ES-I3 (cell line): ENCODE results near the gene DRAM2.

Source experiments
- H3K36me3 ChIP-seq: 2 replicates; pipeline ENCODE4 v1.6.1; 2013; ENCODE audit warnings: mild to moderate bottlenecking, low read length, control low read depth, moderate library complexity; ENCODE audit not compliant: insufficient read depth
- H3K4me1 ChIP-seq: 2 replicates; pipeline ENCODE4 v1.6.1; 2013; ENCODE audit warnings: mild to moderate bottlenecking, control low read depth, low read length; ENCODE audit not compliant: insufficient read depth
- H3K9ac ChIP-seq: 2 replicates; pipeline ENCODE4 v1.6.1; 2013; ENCODE audit warnings: low read depth, mild to moderate bottlenecking, low read length, moderate library complexity
- H3K9me3 ChIP-seq: 2 replicates; pipeline ENCODE4 v1.6.1; 2013; ENCODE audit warnings: mild to moderate bottlenecking, low read length, moderate library complexity; ENCODE audit not compliant: control insufficient read depth, insufficient read depth

Gene DRAM2

DNA sequence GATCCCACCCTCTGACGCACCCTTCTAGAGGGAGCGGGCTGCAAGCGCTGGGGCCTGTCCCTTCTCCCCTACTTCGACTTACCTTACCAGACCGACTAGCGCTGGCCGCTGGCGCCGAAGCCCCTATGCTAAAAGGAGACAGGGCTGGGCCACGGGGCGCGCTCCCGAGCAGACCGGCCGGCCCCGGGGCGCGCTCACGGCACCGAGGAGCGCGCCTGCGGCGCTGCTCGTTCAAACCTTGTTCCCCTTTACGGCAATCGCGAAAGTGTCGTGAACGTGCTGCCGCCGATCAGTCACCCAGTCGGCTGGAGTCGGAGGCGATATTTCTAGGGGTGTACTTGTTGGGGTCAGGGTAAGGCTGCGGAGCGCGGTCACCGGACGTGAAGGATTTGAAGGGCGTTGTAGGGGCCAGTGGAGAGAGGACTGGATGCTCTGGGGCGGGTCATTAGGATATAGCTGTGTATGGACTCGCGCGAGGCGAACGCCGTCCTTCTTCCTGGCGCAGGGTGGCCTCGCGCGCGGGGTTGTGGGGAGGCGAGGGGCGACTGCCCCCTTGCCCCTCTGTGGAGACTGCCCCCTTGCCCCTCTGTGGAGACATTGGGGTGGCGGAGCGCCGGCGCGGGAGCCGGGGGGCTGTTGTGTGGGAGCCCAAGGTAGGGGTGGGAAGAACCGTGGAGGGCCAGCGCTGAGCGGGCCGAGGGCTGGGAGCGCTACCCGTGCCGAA is at the start of gene DRAM2, which contains the start of gene CEPT1:
TSS of gene DRAM2 (minus strand) at position 138 of the 724 bp plus-strand sequence. CDS start 8,539 bp downstream, outside the sequence.
TSS of gene CEPT1 (plus strand) at position 268 of the 724 bp plus-strand sequence. CDS start 7,492 bp downstream, outside the sequence.
- Histone ChIP-seq H3K4me1 (peaks cover 15% of the 10 kb centered on the region; the same call in 1 of the 2 replicates), H3K9ac (peak within 1 kb of the TSS; percentile 78), H3K9me3 (no peaks in the 10 kb centered on the region), H3K36me3 (peaks cover 6% of the 10 kb centered on the region)

DNA sequence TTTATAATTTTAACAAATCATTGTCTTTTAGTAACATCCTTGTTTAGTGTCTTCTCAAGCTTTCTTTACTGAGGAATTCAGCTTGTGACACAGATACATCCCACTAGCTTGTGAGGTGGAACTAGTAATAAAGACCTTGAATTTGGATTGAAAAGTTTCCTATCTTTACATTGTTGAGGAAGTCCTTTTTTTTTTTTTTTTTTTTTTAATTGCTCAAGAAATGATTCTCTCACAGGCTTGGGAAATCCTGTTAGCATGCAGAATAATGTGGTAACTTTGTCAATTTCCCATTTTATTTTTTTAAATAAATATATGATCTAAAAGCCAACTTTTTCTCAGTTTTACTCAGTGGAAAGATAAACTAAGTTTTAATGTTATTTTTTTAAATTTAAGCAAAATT is 44.8 kb upstream of the DRAM2 start:
- H3K9ac ChIP-seq = no peak overlapping the region
- no peaks in the 10 kb centered on the region for H3K9me3 ChIP-seq
- H3K36me3 ChIP-seq = peaks cover 14% of the 10 kb centered on the region
- no peaks in the 10 kb centered on the region for H3K4me1 ChIP-seq

GRCh38 chr1:111183308-111184069 is 43.6 kb upstream of the DRAM2 start:
- H3K9ac ChIP-seq = no peak overlapping the region
- H3K9me3 ChIP-seq = no peaks in the 10 kb centered on the region
- H3K4me1 ChIP-seq = no peaks in the 10 kb centered on the region
- peaks cover 11% of the 10 kb centered on the region for H3K36me3 ChIP-seq

- H3K9ac ChIP-seq = no peak overlapping the region
- H3K36me3 ChIP-seq = peaks cover 5% of the 10 kb centered on the region; the same call in 1 of the 2 replicates
- H3K4me1 ChIP-seq = no peaks in the 10 kb centered on the region
- no peaks in the 10 kb centered on the region for H3K9me3 ChIP-seq
Measured at GRCh38 chr1:111182052-111182451, 42.2 kb upstream of the DRAM2 start.

DNA sequence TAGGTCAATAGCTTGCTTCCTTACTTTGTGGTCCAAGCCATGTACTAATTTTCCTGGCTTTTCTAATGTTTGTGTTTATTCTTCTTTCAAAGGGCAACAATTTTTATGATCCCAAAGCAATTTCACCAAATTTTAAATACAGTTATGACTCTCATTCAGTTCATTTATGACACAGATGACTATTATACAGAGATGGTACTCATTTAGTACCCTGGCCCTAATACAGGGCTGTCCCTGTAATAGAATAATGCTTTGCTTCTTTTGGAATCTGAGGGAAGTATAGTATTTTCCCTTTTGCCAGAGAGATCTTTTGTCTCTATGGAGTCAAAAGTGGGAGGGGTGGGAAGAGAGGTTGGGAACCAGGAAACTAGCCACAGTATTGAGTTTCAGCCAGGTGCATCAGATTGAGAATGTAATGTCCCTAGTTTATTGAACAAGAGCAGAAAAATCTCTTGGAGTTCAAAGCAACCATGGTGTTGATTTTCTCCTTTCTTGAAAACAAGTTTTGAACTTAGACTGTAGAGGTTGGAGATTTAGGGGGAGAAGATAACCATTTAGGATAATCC is 40.2 kb upstream of the DRAM2 start:
- Histone ChIP-seq H3K4me1 (no peaks in the 10 kb centered on the region), H3K9ac (no peak overlapping the region), H3K9me3 (no peaks in the 10 kb centered on the region), H3K36me3 (peaks cover 5% of the 10 kb centered on the region)

DNA sequence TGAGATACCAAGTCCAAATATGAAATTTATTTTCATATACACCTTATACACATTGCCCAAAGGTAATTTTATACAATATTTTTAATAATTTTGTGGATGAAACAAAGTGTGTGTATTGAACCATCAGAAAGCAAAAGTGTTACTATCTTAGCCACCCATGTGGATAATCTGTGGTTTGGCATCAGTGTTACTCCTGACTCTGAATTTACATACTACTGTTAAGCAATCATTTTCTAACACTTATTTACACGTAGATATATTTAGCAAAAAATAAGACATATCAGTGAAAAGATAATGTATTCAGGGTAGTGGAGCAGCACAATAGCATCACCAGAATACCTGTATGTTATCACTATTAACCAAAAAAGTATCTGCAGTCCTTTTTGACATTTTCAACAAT is 36.8 kb upstream of the DRAM2 start:
- H3K9me3 ChIP-seq = no peaks in the 10 kb centered on the region
- peaks cover 3% of the 10 kb centered on the region for H3K36me3 ChIP-seq
- no peak overlapping the region for H3K9ac ChIP-seq
- no peaks in the 10 kb centered on the region for H3K4me1 ChIP-seq

DNA sequence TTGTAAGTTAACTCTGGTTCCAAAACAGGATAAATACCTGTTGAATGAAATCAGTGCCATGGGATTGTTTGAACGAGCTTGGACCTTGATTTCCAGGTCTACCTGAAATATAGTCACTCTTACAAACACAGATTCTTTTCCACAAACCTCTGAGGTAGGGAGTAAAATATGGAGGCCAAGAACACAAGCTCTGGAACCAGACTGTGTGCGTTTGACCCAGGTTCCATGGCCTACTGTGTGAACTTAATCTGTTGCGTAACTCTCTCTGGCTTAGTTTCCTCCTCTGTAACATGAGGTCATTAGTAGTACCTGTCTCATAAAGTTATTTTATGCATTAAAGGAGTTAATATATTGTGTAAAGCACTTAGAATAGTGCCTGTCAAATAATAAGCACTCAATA is 35.5 kb upstream of the DRAM2 start:
- Histone ChIP-seq H3K9ac (no peak overlapping the region), H3K36me3 (peaks cover 3% of the 10 kb centered on the region), H3K9me3 (no peaks in the 10 kb centered on the region), H3K4me1 (no peaks in the 10 kb centered on the region)

DNA sequence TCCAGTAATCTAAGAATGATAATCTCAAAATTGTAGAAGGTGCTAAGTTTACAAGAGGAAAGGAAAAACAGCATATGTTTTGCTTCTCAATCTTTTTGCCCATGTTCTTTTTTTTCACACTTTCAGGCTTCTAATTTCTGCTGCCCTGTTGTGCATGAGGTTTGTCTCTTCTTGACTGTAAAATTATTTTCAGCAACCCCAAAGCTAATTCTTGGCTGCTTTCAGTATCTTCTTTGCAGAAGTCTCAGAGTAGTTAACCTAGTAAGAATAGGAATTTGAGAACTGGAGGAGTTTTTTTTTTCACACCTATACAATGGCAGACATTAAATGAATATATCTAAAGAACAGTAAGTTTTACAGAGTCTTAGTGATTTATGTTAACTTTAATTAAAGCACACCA is 34.2 kb upstream of the DRAM2 start:
- Histone ChIP-seq H3K36me3 (peaks cover 3% of the 10 kb centered on the region), H3K4me1 (no peaks in the 10 kb centered on the region), H3K9me3 (no peaks in the 10 kb centered on the region), H3K9ac (no peak overlapping the region)

GRCh38 chr1:111172463-111172862 is 32.6 kb upstream of the DRAM2 start:
- Histone ChIP-seq H3K36me3 (peaks cover 3% of the 10 kb centered on the region), H3K4me1 (no peaks in the 10 kb centered on the region), H3K9me3 (no peaks in the 10 kb centered on the region), H3K9ac (no peak overlapping the region)

DNA sequence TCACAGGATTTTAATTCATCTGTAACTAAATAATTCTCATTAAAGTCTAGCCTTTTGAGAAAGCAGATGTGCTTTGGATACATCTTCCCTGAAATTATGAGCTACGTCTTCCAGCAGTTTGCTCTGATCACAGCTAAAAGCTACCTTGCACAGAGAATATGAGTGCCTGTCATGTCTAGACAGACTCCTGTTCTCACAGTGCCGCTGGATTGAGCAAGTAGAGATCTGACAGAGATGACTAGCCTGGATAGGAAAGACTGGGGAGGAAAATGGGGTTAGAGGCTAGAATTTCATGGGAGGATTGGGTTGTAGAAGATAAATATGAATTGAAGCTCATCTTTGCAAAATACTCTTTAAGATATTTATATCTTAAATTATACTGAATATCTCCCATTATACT is 24.3 kb upstream of the DRAM2 start:
- H3K4me1 ChIP-seq = no peaks in the 10 kb centered on the region
- no peak overlapping the region for H3K9ac ChIP-seq
- H3K36me3 ChIP-seq = peaks cover 8% of the 10 kb centered on the region; the same call in 1 of the 2 replicates
- no peaks in the 10 kb centered on the region for H3K9me3 ChIP-seq

DNA sequence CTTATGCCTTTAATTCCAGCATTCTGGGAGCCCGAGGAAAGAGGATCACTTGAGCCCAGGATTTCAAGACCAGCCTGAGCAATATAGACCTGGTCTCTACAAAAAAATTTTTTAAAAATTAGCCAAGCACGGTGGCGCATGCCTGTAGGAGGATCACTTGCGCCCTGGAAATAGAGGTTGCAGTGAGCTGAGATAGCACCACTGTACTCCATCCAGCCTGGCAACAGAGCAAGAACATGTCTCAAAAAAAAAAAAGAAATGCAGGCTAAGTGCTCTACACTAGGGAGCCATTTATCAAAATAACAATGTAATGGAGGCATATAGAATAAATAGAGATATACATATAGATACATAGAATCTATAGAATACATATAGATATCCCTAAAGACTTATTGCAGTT is 23.5 kb upstream of the DRAM2 start:
- H3K9ac ChIP-seq = no peak overlapping the region
- peaks cover 8% of the 10 kb centered on the region; the same call in 1 of the 2 replicates for H3K36me3 ChIP-seq
- H3K4me1 ChIP-seq = no peaks in the 10 kb centered on the region
- H3K9me3 ChIP-seq = no peaks in the 10 kb centered on the region

GRCh38 chr1:111162488-111162880 is 22.6 kb upstream of the DRAM2 start:
- Histone ChIP-seq H3K4me1 (no peaks in the 10 kb centered on the region), H3K9me3 (no peaks in the 10 kb centered on the region), H3K9ac (no peak overlapping the region), H3K36me3 (peaks cover 8% of the 10 kb centered on the region; the same call in 1 of the 2 replicates)

DNA sequence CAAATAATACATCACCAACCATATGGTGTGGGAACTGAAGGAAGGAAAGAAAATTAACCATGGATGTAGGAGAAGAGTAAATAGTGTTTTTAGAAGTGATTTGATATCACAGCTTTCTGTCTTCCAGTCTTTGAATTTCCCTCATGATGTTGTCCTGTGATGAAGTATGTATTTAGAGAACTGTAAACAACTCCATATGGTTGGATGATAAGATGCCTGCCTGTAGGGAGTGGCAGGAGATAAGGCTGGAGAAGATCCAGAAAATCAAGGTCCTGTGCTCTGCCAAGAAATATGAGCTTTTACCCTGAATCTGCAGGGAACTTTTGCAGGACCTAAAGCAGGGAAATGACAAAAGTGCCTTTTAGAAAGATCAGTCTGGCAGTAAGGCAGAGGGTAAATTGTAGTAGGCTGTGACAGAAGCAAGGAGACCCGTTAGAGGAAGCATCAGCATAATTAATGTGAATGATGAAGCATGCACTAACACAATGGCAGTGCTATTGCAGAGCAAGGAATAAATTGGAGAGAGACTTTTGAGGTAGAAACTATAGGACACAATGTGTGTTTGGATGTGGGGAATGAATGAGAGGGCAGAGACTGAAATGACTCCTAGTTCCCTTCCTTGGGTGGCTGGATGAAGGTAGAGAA is 22.1 kb upstream of the DRAM2 start:
- H3K36me3 ChIP-seq = peaks cover 8% of the 10 kb centered on the region; the same call in 1 of the 2 replicates
- no peak overlapping the region for H3K9ac ChIP-seq
- H3K9me3 ChIP-seq = no peaks in the 10 kb centered on the region
- no peaks in the 10 kb centered on the region for H3K4me1 ChIP-seq

GRCh38 chr1:111157431-111157830 is 17.5 kb upstream of the DRAM2 start:
- no peaks in the 10 kb centered on the region for H3K4me1 ChIP-seq
- peaks cover 12% of the 10 kb centered on the region for H3K36me3 ChIP-seq
- no peaks in the 10 kb centered on the region for H3K9me3 ChIP-seq
- no peak overlapping the region for H3K9ac ChIP-seq
